Measurements from ENCODE around the gene MBL2.

GRCh38 chr10:52820309-52820708, 47.7 kb upstream of the MBL2 start:
- no peak for TF ChIP-seq CTCF (IDR thresholded peaks at IDR 0.05)
- no peak for TF ChIP-seq EZH2 (IDR thresholded peaks at IDR 0.05; ENCODE audit: borderline replicate concordance, insufficient read depth, low read depth, low read length, poor library complexity, severe bottlenecking)

Measured in B cell (primary cell).